Testis (tissue), 3 donors: Measurements from ENCODE around the gene VPS52. TPM values are rescaled to one million over a fixed set of nuclear protein-coding genes. Genes with fewer than 3 reads are reported as not detected.
"Not testable (repeated sequence)": the region's sequence is repeated elsewhere in the genome, so short reads cannot be mapped to it uniquely, and the experiment has no call there.

ENCODE experiments used
- DNase-seq: peaks from one replicate; pipeline ENCODE4 v3.0.0-alpha.2; 2019
- H3K27ac ChIP-seq, 2 donors: fragments of 200-600 bp; sonication (generic); one replicate each; pipeline ENCODE4 v1.5.1; 2019
- H3K27me3 ChIP-seq: fragments of 200-600 bp; sonication (generic); one replicate; pipeline ENCODE4 v1.5.1; 2019
- H3K36me3 ChIP-seq: fragments of 200-600 bp; sonication (generic); one replicate; pipeline ENCODE4 v1.5.1; 2017; ENCODE audit warnings: low read depth; ENCODE audit errors: missing control alignments
- H3K4me1 ChIP-seq: fragments of 200-600 bp; sonication (generic); one replicate; pipeline ENCODE4 v1.5.1; 2019
- H3K4me3 ChIP-seq, 2 donors: fragments of 200-600 bp; sonication (generic); one replicate each; pipeline ENCODE4 v1.5.1; 2017 to 2019
- H3K9me3 ChIP-seq: fragments of 200-600 bp; sonication (generic); one replicate; pipeline ENCODE4 v1.5.1; 2017
- CTCF ChIP-seq, 3 experiments: fragments of 450-650 bp in 2 of 3; fragments of 200-600 bp in 1 of 3; sonication (generic) in 1 of 3; IDR thresholded peaks; one replicate each; pipeline ENCODE4 v1.5.1; 2016 to 2019; ENCODE audit warnings: antibody characterized with exemption in 3 of 3, mild to moderate bottlenecking in 2 of 3, moderate library complexity in 1 of 3
- POLR2A ChIP-seq: fragments of 450-650 bp; IDR thresholded peaks from one replicate; pipeline ENCODE4 v1.6.1; 2017; ENCODE audit warnings: antibody characterized with exemption, mild to moderate bottlenecking, moderate library complexity
- WGBS, 2 donors: methylation state at CpG; one replicate each; pipeline ENCODE4 v1.1.5; 2018; 5-methylcytosine and 5-hydroxymethylcytosine counted together
- intact Hi-C: fragments of 100-400 bp; cut with DNase I; formaldehyde crosslinking; loops from one replicate; pipeline ENCODE4 v1.15.1; 2023; ENCODE audit warnings: low total_unique reads
- polyA plus RNA-seq: library from polyadenylated mRNA; stranded (reverse); fragments of 350-450 nt; fragmentation: Illumina TruSeq; extraction: RNeasy Lipid Tissue Mini Kit (QIAGEN cat#74804); gene quantifications from one replicate; pipeline ENCODE4 v1.2.3, GENCODE V29; 2014; ENCODE audit warnings: low read depth, low replicate concordance; ENCODE audit not compliant: insufficient read depth
- total RNA-seq, 2 donors: library from RNA; depleted of rRNA; stranded (reverse); fragments of >200 nt; gene quantifications; one replicate each; pipeline ENCODE4 v1.2.3, GENCODE V29; 2016

The VPS52 gene
- total and polyA plus RNA-seq, 3 donors from 2014 or later = 71.0 to 87.1 (median 85.0) TPM

- H3K9me3 ChIP-seq = no peaks in the 10 kb centered on the region
- DNase-seq = no peak
- peak overlapping the region; percentile 75 to 79 for H3K4me3 ChIP-seq
- H3K27ac ChIP-seq = peak overlapping the region in 1 of 2 donors; percentile 88
- H3K4me1 ChIP-seq = peaks cover 12% of the 10 kb centered on the region
- TF ChIP-seq CTCF (IDR thresholded peaks at IDR 0.05) (no peak), POLR2A (no peak)
- WGBS, 2 donors = 5 to 10% methylated on average over 12 to 21 of the region's 21 CpGs
- intact Hi-C loops = loop anchor here (2.0 kb wide), 1 partner anchor 16 kb away; the partner anchor contains the start of gene RPS18
- H3K36me3 ChIP-seq = no peaks in the 10 kb centered on the region
- H3K27me3 ChIP-seq = no peaks in the 10 kb centered on the region
Observed at GRCh38 chr6:33288141-33288920, 16.7 kb upstream of the VPS52 start.

GRCh38 chr6:33286946-33287914, 15.6 kb upstream of the VPS52 start:
- Histone ChIP-seq H3K4me3 (no peak overlapping the region), H3K36me3 (no peaks in the 10 kb centered on the region), H3K27me3 (no peaks in the 10 kb centered on the region), H3K4me1 (peaks cover 12% of the 10 kb centered on the region), H3K27ac (no peak overlapping the region), H3K9me3 (no peaks in the 10 kb centered on the region)
- intact Hi-C loops = no loop called here
- no peak for DNase-seq
- TF ChIP-seq POLR2A (no peak), CTCF (IDR thresholded peaks at IDR 0.05) (no peak)
- 87 to 93% methylated on average over 20 to 22 of the region's 22 CpGs for WGBS, 2 donors

GRCh38 chr6:33285214-33285613, 13.5 kb upstream of the VPS52 start:
- H3K36me3 ChIP-seq, H3K27me3 ChIP-seq, H3K4me3 ChIP-seq, H3K9me3 ChIP-seq, intact Hi-C loops, H3K4me1 ChIP-seq, H3K27ac ChIP-seq, DNase-seq: not testable (repeated sequence)
- WGBS, 2 donors = 95 to 100% methylated on average over 3 to 4 of the region's 4 CpGs

GRCh38 chr6:33280539-33280938, 8.9 kb upstream of the VPS52 start:
- H3K4me3 ChIP-seq = no peak overlapping the region
- 90 to 100% methylated on average over 3 to 6 of the region's 6 CpGs for WGBS, 2 donors
- no peak overlapping the region for H3K27ac ChIP-seq
- no peaks in the 10 kb centered on the region for H3K9me3 ChIP-seq
- no peaks in the 10 kb centered on the region for H3K27me3 ChIP-seq
- DNase-seq = no peak
- TF ChIP-seq POLR2A = no peak
- TF ChIP-seq CTCF (IDR thresholded peaks at IDR 0.05) = no peak
- H3K36me3 ChIP-seq = no peaks in the 10 kb centered on the region
- peaks cover 13% of the 10 kb centered on the region for H3K4me1 ChIP-seq
- intact Hi-C loops = no loop called here

GRCh38 chr6:33279971-33280511, 8.4 kb upstream of the VPS52 start:
- Histone ChIP-seq H3K27ac (no peak overlapping the region), H3K9me3 (no peaks in the 10 kb centered on the region), H3K4me1 (peaks cover 13% of the 10 kb centered on the region), H3K4me3 (no peak overlapping the region), H3K27me3 (no peaks in the 10 kb centered on the region), H3K36me3 (no peaks in the 10 kb centered on the region)
- 33 to 64% methylated on average over 1 to 5 of the region's 5 CpGs for WGBS, 2 donors
- no peak for DNase-seq
- TF ChIP-seq POLR2A (no peak), CTCF (IDR thresholded peaks at IDR 0.05) (peak; percentile 14 to 32 (median 22))
- intact Hi-C loops = no loop called here
